GM21515 (cell line): ENCODE data around the gene SERPINI1.

Source experiments
- ATAC-seq: cut with Tn5 transposase; IDR thresholded peaks from one replicate; pipeline ENCODE4 v1.9.1; 2021; ENCODE audit not compliant: unreplicated experiment

SERPINI1 gene

GRCh38 chr3:167734498-167735232 lies 856 bp upstream of the SERPINI1 start, which contains the start of gene PDCD10:
PDCD10 (minus strand) TSS chr3:167734892; CDS start chr3:167720157, 14,735 bp downstream.
- ATAC-seq: peak; percentile 88

GRCh38 chr3:167736264-167736787 lies 805 bp downstream of the SERPINI1 start:
- no peak for ATAC-seq

- no peak for ATAC-seq
These were observed 1.5 kb downstream of the SERPINI1 start for GRCh38 chr3:167736997-167737396.

GRCh38 chr3:167738037-167738436 lies 2.5 kb downstream of the SERPINI1 start:
- no peak for ATAC-seq

- ATAC-seq: no peak
These were observed 3.8 kb downstream of the SERPINI1 start for GRCh38 chr3:167739190-167739810.

GRCh38 chr3:167740961-167741587 lies 5.6 kb downstream of the SERPINI1 start:
- peak; percentile 91 for ATAC-seq

GRCh38 chr3:167742338-167742737 lies 6.8 kb downstream of the SERPINI1 start:
- no peak for ATAC-seq

- no peak for ATAC-seq
These were observed 8.3 kb downstream of the SERPINI1 start for GRCh38 chr3:167743799-167744198.

GRCh38 chr3:167749209-167749608 lies 13.7 kb downstream of the SERPINI1 start:
- ATAC-seq: no peak

GRCh38 chr3:167749728-167750127 lies 14.2 kb downstream of the SERPINI1 start:
- no peak for ATAC-seq

GRCh38 chr3:167750272-167750971 lies 14.9 kb downstream of the SERPINI1 start:
- peak; percentile 99 for ATAC-seq

- ATAC-seq: no peak
These were observed 18.5 kb downstream of the SERPINI1 start for GRCh38 chr3:167754049-167754448.

- no peak for ATAC-seq
These were observed 25.8 kb downstream of the SERPINI1 start for GRCh38 chr3:167761302-167761701.

GRCh38 chr3:167762296-167762695 lies 26.8 kb downstream of the SERPINI1 start:
- peak; percentile 66 for ATAC-seq

GRCh38 chr3:167772992-167773391 lies 37.5 kb downstream of the SERPINI1 start:
- peak; percentile 38 for ATAC-seq

- ATAC-seq: peak; percentile 84
These were observed 38.1 kb downstream of the SERPINI1 start for GRCh38 chr3:167773584-167773983.

- ATAC-seq: no peak
These were observed 40.7 kb downstream of the SERPINI1 start for GRCh38 chr3:167776066-167776685.

- no peak for ATAC-seq
These were observed 41.8 kb downstream of the SERPINI1 start for GRCh38 chr3:167777356-167777755.

- ATAC-seq: no peak
These were observed 44.8 kb downstream of the SERPINI1 start for GRCh38 chr3:167780214-167780883.

GRCh38 chr3:167783781-167784180 lies 48.3 kb downstream of the SERPINI1 start:
- no peak for ATAC-seq
